SK-N-SH (cell line): ENCODE data around the gene SGO2. TPM values are rescaled to one million over a fixed set of nuclear protein-coding genes. Genes with fewer than 3 reads are reported as not detected.

Experiments
- CTCF ChIA-PET: fragments of 300-600, 350-600 bp; formaldehyde crosslinking; extraction: SDS; loops from one replicate; lab custom pipeline; 2021; lab: Yijun Ruan, JAX
- POLR2A ChIA-PET: fragments of 350-600 bp; sonication (Branson Sonifier 250); formaldehyde crosslinking; extraction: SDS; loops from one replicate; lab custom pipeline; 2020; ENCODE audit warnings: antibody characterized with exemption, inconsistent platforms; lab: Yijun Ruan, JAX
- DNase-seq: peaks from one replicate; pipeline ENCODE4 v3.0.0; 2012
- H2AFZ ChIP-seq: fragments of 200-600 bp; sonication (generic); 2 replicates; pipeline ENCODE4 v1.8.1; 2016; ENCODE audit warnings: antibody characterized with exemption, mild to moderate bottlenecking, low read depth
- H3F3A ChIP-seq: fragments of 200-600 bp; sonication (generic); replicated peaks from 2 replicates; pipeline ENCODE3; 2016; ENCODE audit warnings: antibody characterized with exemption, mild to moderate bottlenecking; ENCODE audit not compliant: insufficient read depth
- H3K27ac ChIP-seq, 2 experiments: fragments of 200-500 bp in 1 of 2; fragments of 200-600 bp in 1 of 2; sonication (Bioruptor generic) in 1 of 2; sonication (generic), shearing (Covaris generic) in 1 of 2; 2 replicates each; pipeline versions ENCODE4 v1.5.1 to v1.6.1; 2014 to 2016; ENCODE audit warnings: low read depth in 2 of 2, inconsistent platforms in 1 of 2, low read length in 1 of 2, mild to moderate bottlenecking in 1 of 2, mixed read lengths in 1 of 2
- H3K27me3 ChIP-seq: fragments of 200-600 bp; sonication (generic), shearing (Covaris generic); 2 replicates; pipeline ENCODE4 v1.6.1; 2016; ENCODE audit warnings: mixed run types; ENCODE audit not compliant: insufficient read depth
- H3K36me3 ChIP-seq, 2 experiments: fragments of 200-500 bp in 1 of 2; fragments of 200-600 bp in 1 of 2; sonication (Bioruptor generic) in 1 of 2; sonication (generic) in 1 of 2; replicated peaks in 1 of 2; 2 replicates each; pipeline versions ENCODE3 to v1.5.1; 2014 to 2016; ENCODE audit warnings: low read length in 1 of 2, mild to moderate bottlenecking in 1 of 2; ENCODE audit not compliant: insufficient read depth in 2 of 2, control insufficient read depth in 1 of 2
- H3K4me1 ChIP-seq, 2 experiments: fragments of 200-500 bp in 1 of 2; fragments of 200-600 bp in 1 of 2; sonication (Bioruptor generic) in 1 of 2; sonication (generic), shearing (Covaris generic) in 1 of 2; 2 replicates each; pipeline versions ENCODE4 v1.5.1 to v1.6.1; 2014 to 2016; ENCODE audit warnings: low read depth in 1 of 2, low read length in 1 of 2, mixed run types in 1 of 2; ENCODE audit not compliant: insufficient read depth in 2 of 2, control insufficient read depth in 1 of 2
- H3K4me2 ChIP-seq: fragments of 200-600 bp; sonication (generic), shearing (Covaris generic); 2 replicates; pipeline ENCODE4 v1.6.1; 2017; ENCODE audit warnings: mixed run types
- H3K4me3 ChIP-seq, 2 experiments: fragments of 200-500 bp in 1 of 2; fragments of 200-600 bp in 1 of 2; sonication (Bioruptor generic) in 1 of 2; sonication (generic), shearing (Covaris generic) in 1 of 2; 2 replicates each; pipeline versions ENCODE4 v1.5.1 to v1.8.1; 2014 to 2016; ENCODE audit warnings: low read depth in 2 of 2, inconsistent platforms in 1 of 2, low read length in 1 of 2, mild to moderate bottlenecking in 1 of 2, mixed read lengths in 1 of 2, moderate library complexity in 1 of 2
- H3K79me2 ChIP-seq: fragments of 200-600 bp; sonication (generic); 2 replicates; pipeline ENCODE4 v1.8.1; 2017; ENCODE audit warnings: mild to moderate bottlenecking; ENCODE audit not compliant: insufficient read depth
- H3K9ac ChIP-seq: fragments of 200-600 bp; sonication (generic); 2 replicates; pipeline ENCODE4 v1.6.1; 2017; ENCODE audit warnings: mixed run types
- H3K9me2 ChIP-seq: fragments of 200-600 bp; sonication (generic); 2 replicates; pipeline ENCODE4 v1.6.1; 2017; ENCODE audit warnings: mixed run types
- H3K9me3 ChIP-seq: fragments of 200-600 bp; sonication (generic); 2 replicates; pipeline ENCODE4 v1.6.1; 2017; ENCODE audit warnings: mixed run types, mild to moderate bottlenecking, moderate library complexity
- H4K20me1 ChIP-seq: fragments of 200-600 bp; sonication (generic); 2 replicates; pipeline ENCODE4 v1.6.1; 2017; ENCODE audit warnings: mild to moderate bottlenecking, mixed run types; ENCODE audit not compliant: insufficient read depth
- CHD2 ChIP-seq: fragments of 150-350 bp; IDR thresholded peaks from 2 replicates; pipeline ENCODE4 v1.6.1; 2018; ENCODE audit warnings: low read length; ENCODE audit not compliant: partially characterized antibody
- EP300 ChIP-seq, 2 experiments: IDR thresholded peaks; 2 replicates each; pipeline versions ENCODE4 v1.4.0 to v1.6.1; 2012; ENCODE audit warnings: borderline replicate concordance in 1 of 2, low read depth in 1 of 2, low read length in 1 of 2
- FOSL2 ChIP-seq: IDR thresholded peaks from 2 replicates; pipeline ENCODE4 v1.4.0; 2012; ENCODE audit warnings: low read depth, mild to moderate bottlenecking, moderate library complexity, borderline replicate concordance
- JUND ChIP-seq: IDR thresholded peaks from 2 replicates; pipeline ENCODE4 v1.4.0; 2012
- MEF2A ChIP-seq: IDR thresholded peaks from 2 replicates; pipeline ENCODE4 v1.4.0; 2012; ENCODE audit warnings: low read depth, borderline replicate concordance
- MXI1 ChIP-seq: IDR thresholded peaks from 2 replicates; pipeline ENCODE4 v1.6.1; 2012; ENCODE audit warnings: mild to moderate bottlenecking, low read depth, low read length, improper control_type of control experiment
- NFIC ChIP-seq: IDR thresholded peaks from 2 replicates; pipeline ENCODE4 v1.4.0; 2012; ENCODE audit warnings: borderline replicate concordance
- NRF1 ChIP-seq: IDR thresholded peaks from 2 replicates; pipeline ENCODE4 v1.6.1; 2012; ENCODE audit warnings: low read depth, mild to moderate bottlenecking, low read length
- PBX3 ChIP-seq: IDR thresholded peaks from 2 replicates; pipeline ENCODE4; 2012
- RCOR1 ChIP-seq: fragments of 150-350 bp; IDR thresholded peaks from 2 replicates; pipeline ENCODE4 v1.6.1; 2017; ENCODE audit warnings: antibody characterized with exemption, low read length
- REST ChIP-seq: IDR thresholded peaks from 2 replicates; pipeline ENCODE4 v1.6.1; 2012; ENCODE audit warnings: mild to moderate bottlenecking, low read depth, low read length, moderate library complexity
- RFX5 ChIP-seq: IDR thresholded peaks from 2 replicates; pipeline ENCODE4 v1.6.1; 2012; ENCODE audit warnings: mild to moderate bottlenecking, improper control_type of control experiment, low read length
- SIN3A ChIP-seq: IDR thresholded peaks from 2 replicates; pipeline ENCODE4 v1.6.1; 2012; ENCODE audit warnings: low read depth, mild to moderate bottlenecking, low read length, moderate library complexity, borderline replicate concordance
- SMC3 ChIP-seq: IDR thresholded peaks from 2 replicates; pipeline ENCODE4 v1.6.1; 2012; ENCODE audit warnings: low read depth, low read length, improper control_type of control experiment
- TAF1 ChIP-seq: IDR thresholded peaks from 2 replicates; pipeline ENCODE4 v1.6.1; 2012; ENCODE audit warnings: low read depth, mild to moderate bottlenecking, low read length, moderate library complexity, borderline replicate concordance
- WGBS: methylation state at CpG from one replicate; pipeline ENCODE4 v1.1.6; 2017; ENCODE audit warnings: low lambda C conversion rate; 5-methylcytosine and 5-hydroxymethylcytosine counted together
- polyA plus RNA-seq, 3 experiments: library from polyadenylated mRNA; depleted of rRNA; stranded (reverse); fragments of >200 nt; gene quantifications; 2 replicates each; pipeline ENCODE4 v1.2.3, GENCODE V29; 2012
- TF ChIP-seq, protein P1 (sequence below): fragments of 150-350 bp; IDR thresholded peaks from 2 replicates; pipeline ENCODE4 v1.6.1; 2017; ENCODE audit warnings: antibody characterized with exemption, low read length, low read depth, borderline replicate concordance
- TF ChIP-seq, protein P2 (sequence below): fragments of 200-600 bp; sonication (generic); IDR thresholded peaks from 2 replicates; pipeline ENCODE4 v1.6.1; 2017; ENCODE audit warnings: antibody characterized with exemption, mild to moderate bottlenecking, moderate library complexity
- TF ChIP-seq, protein P3 (sequence below): IDR thresholded peaks from 2 replicates; pipeline ENCODE4 v1.4.0; 2012; ENCODE audit warnings: low read depth

The SGO2 gene
- polyA plus RNA-seq, 1 of the 3 experiments (the other 2 are of a cell fraction): 2.8 TPM

DNA sequence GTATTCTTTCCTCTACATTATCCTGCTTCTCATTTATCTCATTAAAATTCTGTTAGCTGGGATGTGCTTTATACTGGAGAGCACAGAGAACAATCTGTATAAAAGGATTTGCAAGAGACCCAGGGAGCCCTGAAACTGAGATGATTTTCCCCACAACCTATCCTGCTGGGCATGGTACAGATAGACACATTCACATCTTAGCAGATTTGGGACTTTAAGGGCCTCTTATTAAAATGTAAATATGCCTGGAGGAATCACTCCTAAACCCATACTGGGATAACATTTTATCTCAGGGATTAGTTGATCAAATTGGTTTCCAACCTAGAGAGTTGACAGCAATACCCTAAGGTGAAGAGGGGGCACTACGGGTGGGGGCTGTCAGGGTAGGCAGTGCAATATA lies 105.3 kb downstream of the SGO2 start:
- H3K27me3 ChIP-seq: no peaks in the 10 kb centered on the region
- H3K4me3 ChIP-seq: no peak overlapping the region
- WGBS: 68% methylated on average over 1 of the region's 1 CpG
- H3K9me2 ChIP-seq: no peaks in the 10 kb centered on the region
- POLR2A ChIA-PET: no interaction called here
- H3F3A ChIP-seq: no peaks in the 10 kb centered on the region
- TF ChIP-seq NRF1 (no peak), MEF2A (no peak), MXI1 (no peak), RFX5 (no peak), NFIC (no peak), SIN3A (no peak), JUND (no peak), TAF1 (no peak), FOSL2 (no peak), PBX3 (no peak), CHD2 (no peak), SMC3 (no peak), RCOR1 (no peak), REST (no peak), EP300 (IDR thresholded peaks at IDR 0.05; ENCODE audit: borderline replicate concordance in 1 of 2, low read depth in 1 of 2, low read length in 1 of 2) (no peak)
- TF ChIP-seq, protein P1, sequence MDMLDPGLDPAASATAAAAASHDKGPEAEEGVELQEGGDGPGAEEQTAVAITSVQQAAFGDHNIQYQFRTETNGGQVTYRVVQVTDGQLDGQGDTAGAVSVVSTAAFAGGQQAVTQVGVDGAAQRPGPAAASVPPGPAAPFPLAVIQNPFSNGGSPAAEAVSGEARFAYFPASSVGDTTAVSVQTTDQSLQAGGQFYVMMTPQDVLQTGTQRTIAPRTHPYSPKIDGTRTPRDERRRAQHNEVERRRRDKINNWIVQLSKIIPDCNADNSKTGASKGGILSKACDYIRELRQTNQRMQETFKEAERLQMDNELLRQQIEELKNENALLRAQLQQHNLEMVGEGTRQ: no peak
- TF ChIP-seq, protein P2, sequence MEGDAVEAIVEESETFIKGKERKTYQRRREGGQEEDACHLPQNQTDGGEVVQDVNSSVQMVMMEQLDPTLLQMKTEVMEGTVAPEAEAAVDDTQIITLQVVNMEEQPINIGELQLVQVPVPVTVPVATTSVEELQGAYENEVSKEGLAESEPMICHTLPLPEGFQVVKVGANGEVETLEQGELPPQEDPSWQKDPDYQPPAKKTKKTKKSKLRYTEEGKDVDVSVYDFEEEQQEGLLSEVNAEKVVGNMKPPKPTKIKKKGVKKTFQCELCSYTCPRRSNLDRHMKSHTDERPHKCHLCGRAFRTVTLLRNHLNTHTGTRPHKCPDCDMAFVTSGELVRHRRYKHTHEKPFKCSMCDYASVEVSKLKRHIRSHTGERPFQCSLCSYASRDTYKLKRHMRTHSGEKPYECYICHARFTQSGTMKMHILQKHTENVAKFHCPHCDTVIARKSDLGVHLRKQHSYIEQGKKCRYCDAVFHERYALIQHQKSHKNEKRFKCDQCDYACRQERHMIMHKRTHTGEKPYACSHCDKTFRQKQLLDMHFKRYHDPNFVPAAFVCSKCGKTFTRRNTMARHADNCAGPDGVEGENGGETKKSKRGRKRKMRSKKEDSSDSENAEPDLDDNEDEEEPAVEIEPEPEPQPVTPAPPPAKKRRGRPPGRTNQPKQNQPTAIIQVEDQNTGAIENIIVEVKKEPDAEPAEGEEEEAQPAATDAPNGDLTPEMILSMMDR: no peak
- TF ChIP-seq, protein P3, sequence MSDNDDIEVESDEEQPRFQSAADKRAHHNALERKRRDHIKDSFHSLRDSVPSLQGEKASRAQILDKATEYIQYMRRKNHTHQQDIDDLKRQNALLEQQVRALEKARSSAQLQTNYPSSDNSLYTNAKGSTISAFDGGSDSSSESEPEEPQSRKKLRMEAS: no peak
- H4K20me1 ChIP-seq: no peaks in the 10 kb centered on the region
- H2AFZ ChIP-seq: no peak overlapping the region
- H3K79me2 ChIP-seq: no peaks in the 10 kb centered on the region
- peaks cover 0 to 4% of the 10 kb centered on the region in 2 experiments; a peak in 1 of 4 replicates for H3K4me1 ChIP-seq
- no peak overlapping the region for H3K27ac ChIP-seq
- H3K4me2 ChIP-seq: no peak overlapping the region
- CTCF ChIA-PET: interaction anchor here (0.5 to 1.2 kb wide), 2 partner anchors 120 to 1086 kb away, joined by 3 to 4 read pairs; no protein-coding TSS in a partner anchor
- DNase-seq: no peak
- H3K9ac ChIP-seq: no peak overlapping the region
- no peaks in the 10 kb centered on the region for H3K9me3 ChIP-seq
- H3K36me3 ChIP-seq: no peaks in the 10 kb centered on the region

Other genes starting within 250 kb of the SGO2 start
- 77.7 and 86.8 TPM in 2 replicates for gene SPATS2L, start 219.5 kb upstream of the SGO2 start, polyA plus RNA-seq (2012; rRNA removed)
- 7.1 and 8.0 TPM in 2 replicates for gene KCTD18, start 16.1 kb upstream of the SGO2 start, polyA plus RNA-seq (2012; rRNA removed)
- gene AOX1, start 59.8 kb downstream of the SGO2 start, polyA plus RNA-seq (2012; rRNA removed): 3.3 and 4.6 TPM in 2 replicates